PC-3 (cell line): Measurements from ENCODE around the gene ETV5. TPM values are rescaled to one million over a fixed set of nuclear protein-coding genes. Genes with fewer than 3 reads are reported as not detected.

Source experiments
- ATAC-seq: fragments of 200-7000 bp; cut with Tn5 transposase; 2 replicates; pipeline ENCODE4 v1.9.1; 2020; ENCODE audit warnings: mild to moderate bottlenecking, moderate library complexity
- BruUV-seq: library from RNA; stranded (reverse); fragments of 400-500 nt; replicated peaks from 2 replicates; lab custom pipeline; 2021; lab: Mats Ljungman, UMichigan
- CTCF ChIA-PET: fragments of 300-600 bp; sonication (Branson Sonifier 250); formaldehyde crosslinking; loops from one replicate; lab custom pipeline; 2022; ENCODE audit warnings: antibody characterized with exemption; lab: Charles Lee
- POLR2A ChIA-PET: fragments of 300-600 bp; sonication (Branson Sonifier 250); formaldehyde crosslinking; loops from one replicate; lab custom pipeline; 2022; ENCODE audit warnings: antibody characterized with exemption; ENCODE audit not compliant: unreplicated experiment; lab: Charles Lee
- DNase-seq: peaks from one replicate; pipeline ENCODE4 v3.0.0-alpha.2; 2015
- H2AFZ ChIP-seq: fragments of 300-600 bp; sonication (generic); 2 replicates; pipeline ENCODE4 v1.6.0; 2016; ENCODE audit warnings: antibody characterized with exemption, low read length
- H3F3A ChIP-seq: fragments of 300-600 bp; sonication (generic); one replicate; pipeline ENCODE4 v1.6.0; 2017; ENCODE audit warnings: antibody characterized with exemption, low read length, control low read depth, mild to moderate bottlenecking; ENCODE audit not compliant: unreplicated experiment
- H3K27ac ChIP-seq: fragments of 300-600 bp; sonication (generic); 2 replicates; pipeline ENCODE4 v1.5.1; 2016; ENCODE audit warnings: mild to moderate bottlenecking, low read length
- H3K27me3 ChIP-seq: fragments of 300-600 bp; sonication (generic); 2 replicates; pipeline ENCODE4 v1.6.1; 2016; ENCODE audit warnings: low read length, mixed read lengths
- H3K36me3 ChIP-seq: fragments of 300-600 bp; sonication (generic); 2 replicates; pipeline ENCODE4 v1.6.1; 2016; ENCODE audit warnings: low read depth, mixed run types, low read length, mixed read lengths
- H3K4me1 ChIP-seq: fragments of 300-600 bp; sonication (generic); 2 replicates; pipeline ENCODE4 v1.5.1; 2016; ENCODE audit warnings: low read length; ENCODE audit not compliant: insufficient read depth
- H3K4me2 ChIP-seq: fragments of 300-600 bp; sonication (generic); 2 replicates; pipeline ENCODE4 v1.6.0; 2016; ENCODE audit warnings: low read length
- H3K4me3 ChIP-seq: fragments of 300-600 bp; sonication (generic); 2 replicates; pipeline ENCODE4 v1.5.1; 2016; ENCODE audit warnings: mild to moderate bottlenecking, low read length, mixed read lengths
- H3K79me2 ChIP-seq: fragments of 300-600 bp; sonication (generic); 2 replicates; pipeline ENCODE4 v1.6.1; 2017; ENCODE audit warnings: low read length, mixed read lengths
- H3K9ac ChIP-seq: fragments of 300-600 bp; sonication (generic); 2 replicates; pipeline ENCODE4 v1.6.0; 2016; ENCODE audit warnings: mild to moderate bottlenecking, low read length
- H3K9me2 ChIP-seq: fragments of 300-600 bp; sonication (generic); replicated peaks from 2 replicates; pipeline ENCODE4 v1.6.1; 2016; ENCODE audit warnings: mixed run types, low read length, mixed read lengths
- H3K9me3 ChIP-seq: fragments of 300-600 bp; sonication (generic); 2 replicates; pipeline ENCODE4 v1.6.1; 2016; ENCODE audit warnings: low read length, mixed read lengths
- H4K20me1 ChIP-seq: fragments of 300-600 bp; sonication (generic); 2 replicates; pipeline ENCODE4 v1.6.1; 2016; ENCODE audit warnings: low read length, mixed read lengths
- CTCF ChIP-seq: fragments of 300-600 bp; sonication (generic); conservative IDR thresholded peaks from 2 replicates; pipeline ENCODE4 v1.5.1; 2017; ENCODE audit warnings: antibody characterized with exemption, low read depth, mild to moderate bottlenecking, low read length
- EZH2 ChIP-seq: fragments of 300-600 bp; sonication (generic); IDR thresholded peaks from one replicate; pipeline ENCODE4 v1.6.1; 2017; ENCODE audit warnings: antibody characterized with exemption, mild to moderate bottlenecking, low read length; ENCODE audit not compliant: unreplicated experiment
- EZH2phosphoT487 ChIP-seq: fragments of 300-600 bp; sonication (generic); IDR thresholded peaks from 2 replicates; pipeline ENCODE4 v1.6.1; 2018; ENCODE audit warnings: mild to moderate bottlenecking, antibody characterized with exemption, low read length, borderline replicate concordance
- intact Hi-C: fragments of 100-400 bp; cut with micrococcal nuclease; formaldehyde crosslinking; loops from 2 replicates; pipeline ENCODE4 v1.9.0; 2023
- total RNA-seq: library from RNA; depleted of rRNA; stranded (reverse); fragments of >200 nt; gene quantifications from 2 replicates; pipeline ENCODE4 v1.2.3, GENCODE V29; 2014

Gene ETV5
- total RNA-seq, 1 experiment from 2014 or later, result 60.6 TPM

- Histone ChIP-seq H3K27ac (no peak overlapping the region), H2AFZ (no peak overlapping the region), H3K4me3 (no peak overlapping the region), H3K36me3 (no peaks in the 10 kb centered on the region), H3K4me1 (no peaks in the 10 kb centered on the region), H3K27me3 (peaks cover 14% of the 10 kb centered on the region), H3K9me3 (no peaks in the 10 kb centered on the region), H3K4me2 (no peak overlapping the region), H3F3A (no peaks in the 10 kb centered on the region), H3K79me2 (no peaks in the 10 kb centered on the region), H4K20me1 (no peaks in the 10 kb centered on the region), H3K9ac (no peak overlapping the region), H3K9me2 (no peaks in the 10 kb centered on the region)
- POLR2A ChIA-PET, result no interaction called here
- no TSS peak for BruUV-seq
- TF ChIP-seq CTCF (no peak), EZH2phosphoT487 (no peak), EZH2 (no peak)
- no peak for ATAC-seq
- no peak for DNase-seq
- intact Hi-C loops, result no loop called here
- CTCF ChIA-PET, result no interaction called here
These were observed 104.2 kb downstream of the ETV5 start for GRCh38 chr3:186004671-186005070.

- DNase-seq (no peak), ATAC-seq (no peak)
- H3K27me3 ChIP-seq, result peaks cover 14% of the 10 kb centered on the region
- H3K4me2 ChIP-seq, result no peak overlapping the region
- ChIA-PET POLR2A (no interaction called here), CTCF (no interaction called here)
- no peaks in the 10 kb centered on the region for H4K20me1 ChIP-seq
- no peaks in the 10 kb centered on the region for H3K9me3 ChIP-seq
- no peak overlapping the region for H3K9ac ChIP-seq
- H3K36me3 ChIP-seq, result no peaks in the 10 kb centered on the region
- no peak overlapping the region for H3K4me3 ChIP-seq
- H3F3A ChIP-seq, result no peaks in the 10 kb centered on the region
- H3K79me2 ChIP-seq, result no peaks in the 10 kb centered on the region
- H3K9me2 ChIP-seq, result no peaks in the 10 kb centered on the region
- BruUV-seq, result no TSS peak
- TF ChIP-seq EZH2 (no peak), EZH2phosphoT487 (no peak), CTCF (no peak)
- no peaks in the 10 kb centered on the region for H3K4me1 ChIP-seq
- H2AFZ ChIP-seq, result no peak overlapping the region
- intact Hi-C loops, result no loop called here
- H3K27ac ChIP-seq, result no peak overlapping the region
These were observed 104.7 kb downstream of the ETV5 start for GRCh38 chr3:186004209-186004608.

GRCh38 chr3:186003610-186004009, 105.3 kb downstream of the ETV5 start:
- Histone ChIP-seq H3K4me1 (no peaks in the 10 kb centered on the region), H3K36me3 (no peaks in the 10 kb centered on the region), H4K20me1 (no peaks in the 10 kb centered on the region), H3K9ac (no peak overlapping the region), H3K4me3 (no peak overlapping the region), H3K9me2 (no peaks in the 10 kb centered on the region), H3K27ac (no peak overlapping the region), H3K4me2 (no peak overlapping the region), H3K79me2 (no peaks in the 10 kb centered on the region), H2AFZ (no peak overlapping the region), H3K27me3 (peaks cover 14% of the 10 kb centered on the region), H3K9me3 (no peaks in the 10 kb centered on the region), H3F3A (no peaks in the 10 kb centered on the region)
- CTCF ChIA-PET, result no interaction called here
- ATAC-seq (no peak), DNase-seq (no peak)
- TF ChIP-seq EZH2phosphoT487 (no peak), CTCF (no peak), EZH2 (no peak)
- no TSS peak for BruUV-seq
- intact Hi-C loops, result no loop called here
- POLR2A ChIA-PET, result no interaction called here
